Activated T-cell treated with anti-CD3 and anti-CD28 coated beads, Interleukin-2, amount 50 U/mL, for 72 hours (primary cell): ENCODE data around the gene LRRC47. TPM values are rescaled to one million over a fixed set of nuclear protein-coding genes. Genes with fewer than 3 reads are reported as not detected.

ENCODE experiments used
- ATAC-seq, 2 donors: fragments of 150-1000 bp; cut with Tn5 transposase; replicated peaks in 1 of 2; 2 replicates each; pipeline ENCODE4 v1.10.0; 2021; ENCODE audit warnings: moderate library complexity in 2 of 2, mild to moderate bottlenecking in 1 of 2
- DNase-seq, 2 donors: peaks; one replicate each; pipeline ENCODE4 v3.0.0; 2021 to 2022; ENCODE audit warnings: mixed read lengths in 1 of 2
- H3K27ac Mint-ChIP-seq: one replicate; pipeline ENCODE4 v1.8.0; 2022; ENCODE audit warnings: mild to moderate bottlenecking, moderate library complexity, mixed read lengths
- H3K27me3 Mint-ChIP-seq: one replicate; pipeline ENCODE4 v1.8.0; 2022; ENCODE audit warnings: low read depth, mixed read lengths
- H3K36me3 Mint-ChIP-seq, 2 donors: one replicate each; pipeline ENCODE4 v1.8.0; 2022; ENCODE audit warnings: mixed read lengths in 2 of 2, mild to moderate bottlenecking in 1 of 2; ENCODE audit not compliant: insufficient read depth in 2 of 2
- H3K4me1 Mint-ChIP-seq: one replicate; pipeline ENCODE4 v1.8.0; 2022; ENCODE audit warnings: low read depth, mixed read lengths
- H3K4me3 Mint-ChIP-seq, 2 donors: one replicate each; pipeline ENCODE4 v1.8.0; 2022; ENCODE audit warnings: mild to moderate bottlenecking in 2 of 2, mixed read lengths in 2 of 2, moderate library complexity in 2 of 2
- H3K9me3 Mint-ChIP-seq, 2 donors: one replicate each; pipeline ENCODE4 v1.8.0; 2022; ENCODE audit warnings: mixed read lengths in 2 of 2
- total RNA-seq, 2 donors: library from RNA; stranded (reverse); gene quantifications; one replicate each; pipeline ENCODE4 v1.2.3, GENCODE V29; 2022

Gene LRRC47
- total RNA-seq, 2 donors from 2014 or later: 37.7 to 48.7 TPM

DNA sequence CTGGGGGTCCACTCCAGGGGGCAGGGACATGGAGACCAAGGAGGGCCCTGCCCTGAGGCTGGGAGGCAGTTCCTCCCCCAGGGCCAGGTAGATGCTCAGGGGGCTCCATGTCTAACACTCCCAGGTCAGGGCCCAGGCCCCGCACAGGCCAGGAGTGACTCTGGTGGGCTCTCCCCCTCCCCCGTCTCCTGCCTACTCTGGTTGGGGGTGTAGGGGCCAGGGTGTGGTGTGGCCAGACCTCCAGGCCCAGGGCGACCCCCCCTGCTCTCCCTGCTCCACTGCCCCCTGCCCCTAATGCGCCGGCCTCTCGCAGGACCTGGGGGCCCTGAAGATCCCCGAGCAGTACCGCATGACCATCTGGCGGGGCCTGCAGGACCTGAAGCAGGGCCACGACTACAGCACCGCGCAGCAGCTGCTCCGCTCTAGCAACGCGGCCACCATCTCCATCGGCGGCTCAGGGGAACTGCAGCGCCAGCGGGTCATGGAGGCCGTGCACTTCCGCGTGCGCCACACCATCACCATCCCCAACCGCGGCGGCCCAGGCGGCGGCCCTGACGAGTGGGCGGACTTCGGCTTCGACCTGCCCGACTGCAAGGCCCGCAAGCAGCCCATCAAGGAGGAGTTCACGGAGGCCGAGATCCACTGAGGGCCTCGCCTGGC, 63.7 kb downstream of the LRRC47 start:
- peaks cover 8% of the 10 kb centered on the region for H3K27me3 Mint-ChIP-seq
- no peak for DNase-seq
- H3K27ac Mint-ChIP-seq: no peak overlapping the region
- no peak overlapping the region for H3K4me3 Mint-ChIP-seq
- peaks cover 0 to 3% of the 10 kb centered on the region in 2 donors for H3K36me3 Mint-ChIP-seq
- H3K9me3 Mint-ChIP-seq: no peaks in the 10 kb centered on the region
- no peaks in the 10 kb centered on the region for H3K4me1 Mint-ChIP-seq
- ATAC-seq: no peak

DNA sequence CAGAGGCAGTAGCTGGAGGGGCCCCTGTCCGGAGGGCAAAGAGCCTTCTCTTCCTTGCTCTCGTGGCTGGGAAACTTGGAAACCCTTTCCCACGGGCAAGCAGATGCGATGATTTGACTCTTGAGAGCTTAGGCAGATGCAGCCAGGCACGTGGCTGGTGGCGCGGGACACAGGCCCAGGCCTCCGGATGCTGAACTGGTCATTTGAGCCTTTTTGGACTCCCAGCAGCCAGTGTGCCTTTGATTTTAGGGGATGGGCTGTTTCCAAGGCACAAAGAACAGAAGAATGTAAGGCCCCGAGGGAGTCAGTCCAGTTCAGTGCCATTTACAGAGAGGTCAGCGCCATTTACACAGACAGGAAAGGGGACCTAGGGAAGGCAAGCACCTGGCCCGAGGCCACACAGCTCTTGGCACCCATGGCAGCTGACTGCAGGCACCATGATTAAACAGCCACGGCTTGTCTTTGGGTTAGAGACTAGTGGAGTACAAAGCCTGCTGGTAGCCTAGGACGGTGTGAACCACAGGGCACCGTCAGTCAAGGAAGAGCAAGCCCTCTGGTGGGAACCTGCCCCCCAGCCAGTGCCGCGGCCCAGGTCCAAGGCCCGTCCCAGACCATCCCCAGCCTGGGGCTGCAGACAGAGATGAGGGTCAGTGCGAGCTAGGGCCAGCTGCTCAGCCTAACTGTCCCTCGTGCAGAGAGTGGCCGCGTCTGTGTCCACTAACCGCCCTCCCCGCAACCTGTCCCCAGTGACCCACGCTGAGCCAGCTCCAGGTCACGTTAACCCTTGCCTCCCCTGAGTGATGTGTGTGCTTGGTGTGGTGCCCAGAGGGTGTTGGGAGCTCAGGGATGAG, 64.5 kb downstream of the LRRC47 start:
- ATAC-seq (no peak), DNase-seq (no peak)
- H3K27me3 Mint-ChIP-seq: peaks cover 8% of the 10 kb centered on the region
- H3K9me3 Mint-ChIP-seq: no peaks in the 10 kb centered on the region
- peaks cover 0 to 3% of the 10 kb centered on the region in 2 donors for H3K36me3 Mint-ChIP-seq
- no peak overlapping the region for H3K27ac Mint-ChIP-seq
- no peaks in the 10 kb centered on the region for H3K4me1 Mint-ChIP-seq
- H3K4me3 Mint-ChIP-seq: no peak overlapping the region

DNA sequence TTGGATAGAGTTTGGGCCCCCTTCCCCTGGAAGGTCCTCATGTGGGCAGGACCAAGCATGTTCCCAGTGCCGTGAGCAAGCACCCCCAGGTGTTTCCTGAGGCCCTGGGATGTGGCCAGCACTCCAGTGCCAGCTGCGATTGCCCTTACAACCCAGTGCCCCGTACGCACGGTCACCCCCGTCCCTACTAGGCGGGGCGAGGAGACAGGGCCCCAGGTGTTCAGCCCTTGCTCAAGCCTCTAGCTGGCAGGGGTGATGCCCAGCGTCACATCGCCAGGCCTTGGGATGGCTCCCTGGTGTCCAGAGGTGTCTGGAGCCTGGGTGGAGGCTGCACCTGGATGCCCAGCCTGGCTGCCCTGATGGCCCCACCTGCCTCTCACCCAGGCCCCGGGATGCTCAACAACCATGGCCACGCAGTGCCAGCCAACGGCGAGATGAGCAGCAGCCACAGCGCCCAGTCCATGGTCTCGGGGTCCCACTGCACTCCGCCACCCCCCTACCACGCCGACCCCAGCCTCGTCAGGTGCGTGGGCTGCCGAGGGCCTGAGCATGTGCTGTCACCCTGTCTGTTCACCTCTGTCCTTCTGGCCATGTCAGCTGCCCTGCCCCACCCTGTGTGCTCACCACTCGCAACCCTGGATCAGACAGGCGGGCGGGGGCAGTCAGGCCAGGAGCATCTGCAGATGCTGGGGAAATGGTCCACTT, 65.6 kb downstream of the LRRC47 start:
- Mint-ChIP-seq H3K27me3 (peaks cover 9% of the 10 kb centered on the region), H3K27ac (no peak overlapping the region), H3K9me3 (no peaks in the 10 kb centered on the region), H3K4me1 (no peaks in the 10 kb centered on the region), H3K36me3 (no peaks in the 10 kb centered on the region), H3K4me3 (no peak overlapping the region)
- no peak for ATAC-seq
- DNase-seq: no peak

DNA sequence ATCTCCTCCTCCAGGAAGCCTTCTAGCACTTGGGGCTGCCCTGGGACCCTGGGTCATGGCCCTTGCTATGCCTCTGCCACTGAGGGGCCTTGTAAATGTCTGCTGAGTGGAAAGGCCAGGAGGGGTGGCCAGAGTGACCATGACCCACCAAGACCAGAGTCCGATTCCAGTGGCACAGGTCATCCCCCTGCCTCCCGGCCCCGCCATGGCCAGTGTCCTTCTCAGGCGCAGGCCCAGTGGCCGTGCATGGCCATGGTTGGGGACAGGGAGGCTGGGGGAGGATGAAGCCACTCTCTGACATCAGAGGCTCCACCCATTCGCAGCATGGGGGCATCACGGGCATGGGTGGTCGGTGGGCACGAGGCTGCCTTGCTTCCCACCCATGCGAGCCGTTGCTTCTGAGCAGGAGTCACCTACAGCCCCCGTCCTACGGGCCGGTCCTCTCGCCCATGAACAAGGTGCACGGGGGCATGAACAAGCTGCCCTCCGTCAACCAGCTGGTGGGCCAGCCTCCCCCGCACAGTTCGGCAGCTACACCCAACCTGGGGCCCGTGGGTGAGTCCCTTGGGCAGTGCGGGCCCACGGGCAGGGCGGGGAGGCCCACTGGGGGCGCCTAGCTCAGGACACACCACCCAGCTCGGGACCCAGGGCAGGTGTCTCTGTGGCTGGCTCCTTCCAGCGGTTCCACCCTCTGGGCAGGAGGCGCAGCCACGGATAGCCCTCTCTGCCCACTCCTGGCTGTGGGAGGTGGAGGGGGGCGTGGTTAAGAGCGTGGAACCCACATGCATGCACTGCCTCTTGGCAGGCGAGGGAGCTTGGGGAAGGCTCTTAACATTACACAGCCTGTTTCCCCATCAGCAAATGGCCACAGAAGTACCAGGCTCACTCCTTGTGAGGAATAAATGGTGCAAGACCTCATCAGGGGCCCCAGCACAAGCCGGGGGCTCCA, 66.4 kb downstream of the LRRC47 start:
- Mint-ChIP-seq H3K9me3 (no peaks in the 10 kb centered on the region), H3K36me3 (no peaks in the 10 kb centered on the region), H3K4me1 (no peaks in the 10 kb centered on the region), H3K4me3 (no peak overlapping the region), H3K27me3 (peaks cover 14% of the 10 kb centered on the region), H3K27ac (no peak overlapping the region)
- DNase-seq (no peak), ATAC-seq (peak in 1 of 2 donors; percentile 23)

Other genes with a start within 250 kb of the LRRC47 start
- gene MEGF6, start 185.0 kb downstream of the LRRC47 start, total RNA-seq: 1 to 10 TPM; 4.9 to 6.8 TPM
- 10 to 100 TPM; 12.5 to 15.5 TPM for gene TPRG1L, start 171.5 kb downstream of the LRRC47 start, total RNA-seq
- gene WRAP73, start 146.4 kb downstream of the LRRC47 start, total RNA-seq: 10 to 100 TPM; 39.9 TPM
- gene TP73, start 144.0 kb downstream of the LRRC47 start, total RNA-seq: 1 to 10 TPM in 1 of 2 donors, under 1 TPM in 1; 0.65 to 1.3 TPM
- not detected for gene CCDC27, start 44.0 kb downstream of the LRRC47 start, total RNA-seq
- 1 to 10 TPM; 2.5 to 3.4 TPM for gene SMIM1, start 23.7 kb downstream of the LRRC47 start, total RNA-seq
- gene CEP104, start 60.7 kb upstream of the LRRC47 start, total RNA-seq: 10 to 100 TPM; 37.4 to 48.1 TPM
- gene DFFB, start 61.0 kb upstream of the LRRC47 start, total RNA-seq: 1 to 10 TPM; 8.2 to 8.6 TPM
- gene C1orf174, start 103.8 kb upstream of the LRRC47 start, total RNA-seq: 10 to 100 TPM; 30.8 to 43.7 TPM